ENCODE results near the gene RPL13. TPM values are rescaled to one million over a fixed set of nuclear protein-coding genes. Genes with fewer than 3 reads are reported as not detected.

Gene RPL13
- total and polyA plus RNA-seq, 2 donors (not counting 1 experiment from before 2014, with no cell fraction given): 1,442 to 3,823 TPM

GRCh38 chr16:89606006-89606405, 45.5 kb downstream of the RPL13 start:
- Histone ChIP-seq H3K36me3 (ENCODE audit: control insufficient read depth, insufficient read depth, low read length) (no peaks in the 10 kb centered on the region), H3K27ac (ENCODE audit: insufficient read depth, low read length) (no peak overlapping the region), H3K27me3 (ENCODE audit: control insufficient read depth, insufficient read depth, low read length) (no peaks in the 10 kb centered on the region), H3K4me1 (ENCODE audit: control insufficient read depth, extremely low read depth, insufficient read depth, low read length) (peaks cover 12% of the 10 kb centered on the region), H3K4me2 (ENCODE audit: extremely low read depth, insufficient read depth, low read length) (no peak overlapping the region), H3K9ac (ENCODE audit: insufficient read depth, low read length) (no peak overlapping the region), H3K79me2 (ENCODE audit: control insufficient read depth, insufficient read depth, low read length) (no peaks in the 10 kb centered on the region), H4K20me1 (ENCODE audit: control insufficient read depth, extremely low read depth, insufficient read depth, low read length) (no peaks in the 10 kb centered on the region), H3K4me3 (replicated peaks in 1 of 4; ENCODE audit: control extremely low read depth in 1 of 4, insufficient read depth in 1 of 4, low read depth in 3 of 4, low read length in 4 of 4) (no peak overlapping the region), H2AFZ (ENCODE audit: low read length) (no peak overlapping the region), H3K9me3 (ENCODE audit: control insufficient read depth, insufficient read depth, low read depth, low read length) (no peaks in the 10 kb centered on the region)
- DNase-seq (ENCODE audit: low read depth in 2 of 2): no peak
- TF ChIP-seq CTCF (conservative IDR thresholded peaks at IDR 0.05 in 1 of 2, IDR thresholded peaks at IDR 0.05 in 1 of 2; ENCODE audit: low read depth in 1 of 2, low read length in 2 of 2) (no peak), EZH2 (IDR thresholded peaks at IDR 0.05; ENCODE audit: low read length, missing control alignments) (no peak)

GRCh38 chr16:89607453-89607852, 47.0 kb downstream of the RPL13 start:
- no peaks in the 10 kb centered on the region for H3K27me3 ChIP-seq (ENCODE audit: control insufficient read depth, insufficient read depth, low read length)
- H3K9me3 ChIP-seq (ENCODE audit: control insufficient read depth, insufficient read depth, low read depth, low read length): no peaks in the 10 kb centered on the region
- no peaks in the 10 kb centered on the region for H3K79me2 ChIP-seq (ENCODE audit: control insufficient read depth, insufficient read depth, low read length)
- no peak overlapping the region for H3K4me3 ChIP-seq (replicated peaks in 1 of 4; ENCODE audit: control extremely low read depth in 1 of 4, insufficient read depth in 1 of 4, low read depth in 3 of 4, low read length in 4 of 4)
- H3K27ac ChIP-seq (ENCODE audit: insufficient read depth, low read length): no peak overlapping the region
- H3K4me2 ChIP-seq (ENCODE audit: extremely low read depth, insufficient read depth, low read length): no peak overlapping the region
- H3K9ac ChIP-seq (ENCODE audit: insufficient read depth, low read length): no peak overlapping the region
- DNase-seq (ENCODE audit: low read depth in 2 of 2): no peak
- no peaks in the 10 kb centered on the region for H3K36me3 ChIP-seq (ENCODE audit: control insufficient read depth, insufficient read depth, low read length)
- peaks cover 7% of the 10 kb centered on the region for H3K4me1 ChIP-seq (ENCODE audit: control insufficient read depth, extremely low read depth, insufficient read depth, low read length)
- no peak for TF ChIP-seq CTCF (conservative IDR thresholded peaks at IDR 0.05 in 1 of 2, IDR thresholded peaks at IDR 0.05 in 1 of 2; ENCODE audit: low read depth in 1 of 2, low read length in 2 of 2)
- no peak for TF ChIP-seq EZH2 (IDR thresholded peaks at IDR 0.05; ENCODE audit: low read length, missing control alignments)
- no peaks in the 10 kb centered on the region for H4K20me1 ChIP-seq (ENCODE audit: control insufficient read depth, extremely low read depth, insufficient read depth, low read length)
- H2AFZ ChIP-seq (ENCODE audit: low read length): no peak overlapping the region

DNA sequence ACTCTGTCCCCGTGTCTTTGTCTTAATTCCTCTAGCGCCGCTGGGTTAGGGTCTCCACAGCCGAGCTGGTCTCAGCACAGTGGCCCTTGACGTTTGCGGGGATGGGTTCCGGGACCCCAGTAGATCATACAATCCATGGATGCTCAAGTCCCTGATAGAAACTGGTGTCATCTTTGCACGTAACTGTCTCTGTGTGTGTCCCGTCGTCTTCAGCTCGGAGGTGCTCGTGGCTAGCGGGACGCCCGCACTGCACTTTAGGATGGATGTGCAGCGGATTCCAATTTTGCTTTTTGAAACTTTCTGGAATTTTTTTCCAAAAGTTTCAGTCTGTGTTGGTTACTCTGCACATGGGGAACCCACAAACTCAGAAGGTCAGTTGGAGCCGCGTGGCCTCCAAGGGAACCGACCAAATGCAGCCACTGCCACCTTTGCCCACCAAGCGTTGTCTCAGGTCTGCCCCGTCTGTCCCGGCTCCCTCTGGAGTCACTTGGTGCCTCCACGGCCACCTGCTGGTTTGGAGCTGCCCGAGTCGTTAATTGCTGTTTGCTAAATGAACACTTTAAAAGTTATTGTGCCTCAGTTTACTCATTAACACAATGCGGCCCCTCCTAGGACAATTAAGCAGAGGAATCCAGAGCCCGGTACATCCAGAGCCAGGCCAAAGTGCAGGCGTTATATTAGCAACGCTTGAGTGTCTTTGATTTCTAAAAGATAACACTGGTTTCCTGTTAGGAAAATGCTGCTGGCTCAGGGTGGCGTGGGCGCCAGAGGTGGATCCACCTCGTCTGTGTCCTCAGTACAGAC, 47.7 kb downstream of the RPL13 start:
- Histone ChIP-seq H3K79me2 (ENCODE audit: control insufficient read depth, insufficient read depth, low read length) (no peaks in the 10 kb centered on the region), H3K4me2 (ENCODE audit: extremely low read depth, insufficient read depth, low read length) (no peak overlapping the region), H2AFZ (ENCODE audit: low read length) (no peak overlapping the region), H3K9ac (ENCODE audit: insufficient read depth, low read length) (no peak overlapping the region), H3K36me3 (ENCODE audit: control insufficient read depth, insufficient read depth, low read length) (no peaks in the 10 kb centered on the region), H3K27ac (ENCODE audit: insufficient read depth, low read length) (no peak overlapping the region), H3K4me3 (replicated peaks in 1 of 4; ENCODE audit: control extremely low read depth in 1 of 4, insufficient read depth in 1 of 4, low read depth in 3 of 4, low read length in 4 of 4) (no peak overlapping the region), H4K20me1 (ENCODE audit: control insufficient read depth, extremely low read depth, insufficient read depth, low read length) (no peaks in the 10 kb centered on the region), H3K9me3 (ENCODE audit: control insufficient read depth, insufficient read depth, low read depth, low read length) (no peaks in the 10 kb centered on the region), H3K27me3 (ENCODE audit: control insufficient read depth, insufficient read depth, low read length) (no peaks in the 10 kb centered on the region), H3K4me1 (ENCODE audit: control insufficient read depth, extremely low read depth, insufficient read depth, low read length) (peaks cover under 1% of the 10 kb centered on the region)
- DNase-seq (ENCODE audit: low read depth in 2 of 2): no peak
- TF ChIP-seq CTCF (conservative IDR thresholded peaks at IDR 0.05 in 1 of 2, IDR thresholded peaks at IDR 0.05 in 1 of 2; ENCODE audit: low read depth in 1 of 2, low read length in 2 of 2): no peak

Measured in fibroblast of lung (primary cell).